HK-2 (cell line): ENCODE results near the gene ACADS.

Experiments used
- DNase-seq: peaks from one replicate; pipeline ENCODE4 v3.0.0-alpha.2; 2018; ENCODE audit not compliant: unreplicated experiment

The ACADS gene

GRCh38 chr12:120757226-120757742, 31.7 kb downstream of the ACADS start:
- DNase-seq, result no peak

- DNase-seq, result no peak
Measured at GRCh38 chr12:120757949-120758348, 32.3 kb downstream of the ACADS start.

GRCh38 chr12:120758798-120759590, 33.4 kb downstream of the ACADS start:
- no peak for DNase-seq

- DNase-seq, result no peak
Measured at GRCh38 chr12:120759591-120760348, 34.1 kb downstream of the ACADS start.

GRCh38 chr12:120760349-120761254, 35.0 kb downstream of the ACADS start:
- no peak for DNase-seq

- no peak for DNase-seq
Measured at GRCh38 chr12:120761519-120761934, 35.9 kb downstream of the ACADS start.

- no peak for DNase-seq
Measured at GRCh38 chr12:120762086-120762485, 36.5 kb downstream of the ACADS start.

GRCh38 chr12:120763250-120763649, 37.6 kb downstream of the ACADS start:
- DNase-seq, result no peak

GRCh38 chr12:120764816-120765215, 39.2 kb downstream of the ACADS start:
- no peak for DNase-seq

- no peak for DNase-seq
Measured at GRCh38 chr12:120766566-120766965, 40.9 kb downstream of the ACADS start.

- no peak for DNase-seq
Measured at GRCh38 chr12:120767071-120768024, 41.7 kb downstream of the ACADS start.

- DNase-seq, result no peak
Measured at GRCh38 chr12:120771097-120771496, 45.5 kb downstream of the ACADS start.

- no peak for DNase-seq
Measured at GRCh38 chr12:120774169-120774916, 48.7 kb downstream of the ACADS start.

GRCh38 chr12:120775862-120776552, 50.4 kb downstream of the ACADS start:
- no peak for DNase-seq

GRCh38 chr12:120783197-120783596, 57.6 kb downstream of the ACADS start:
- DNase-seq, result no peak

- DNase-seq, result no peak
Measured at GRCh38 chr12:120784804-120785203, 59.2 kb downstream of the ACADS start.

- DNase-seq, result no peak
Measured at GRCh38 chr12:120787889-120788288, 62.3 kb downstream of the ACADS start.
